T-helper 17 cell (primary cell): ENCODE measurements around the gene NUDCD3. TPM values are rescaled to one million over a fixed set of nuclear protein-coding genes. Genes with fewer than 3 reads are reported as not detected.
"Not testable (repeated sequence)": the region's sequence is repeated elsewhere in the genome, so short reads cannot be mapped to it uniquely, and the experiment has no call there.

Experiments used
- ATAC-seq: fragments of 150-1000 bp; cut with Tn5 transposase; 2 replicates; pipeline ENCODE4 v1.10.0; 2021; ENCODE audit warnings: mild to moderate bottlenecking, moderate library complexity
- DNase-seq, 3 donors: peaks; one replicate each; pipeline versions ENCODE4 v3.0.0 to v3.0.0-alpha.2; 2020 to 2021
- H3K9me3 ChIP-seq: one replicate; pipeline ENCODE4 v1.7.0; 2013; ENCODE audit warnings: low read length, mild to moderate bottlenecking; ENCODE audit not compliant: control insufficient read depth, poor library complexity, severe bottlenecking
- H3K27ac Mint-ChIP-seq: one replicate; pipeline ENCODE4 v1.8.0; 2022; ENCODE audit warnings: mild to moderate bottlenecking, moderate library complexity, mixed read lengths
- H3K27me3 Mint-ChIP-seq: one replicate; pipeline ENCODE4 v1.8.0; 2022; ENCODE audit warnings: mixed read lengths
- H3K36me3 Mint-ChIP-seq: one replicate; pipeline ENCODE4 v1.8.0; 2022; ENCODE audit warnings: low read depth, mixed read lengths
- H3K4me1 Mint-ChIP-seq: one replicate; pipeline ENCODE4 v1.8.0; 2022; ENCODE audit warnings: mild to moderate bottlenecking, mixed read lengths
- H3K4me3 Mint-ChIP-seq: one replicate; pipeline ENCODE4 v1.8.0; 2022; ENCODE audit warnings: mild to moderate bottlenecking, moderate library complexity, mixed read lengths
- total RNA-seq, 4 donors: library from RNA in 2 of 4; stranded (reverse) in 2 of 4; gene quantifications; one replicate each; pipeline ENCODE4 v1.2.3 and lab custom pipeline; 2022 to 2026

Gene NUDCD3
- total RNA-seq, 2 donors from 2014 or later, result 61.4 to 69.2 TPM

GRCh38 chr7:44511236-44511635 lies 20.8 kb upstream of the NUDCD3 start:
- no peaks in the 10 kb centered on the region for H3K9me3 ChIP-seq
- no peak overlapping the region for H3K4me3 Mint-ChIP-seq
- H3K36me3 Mint-ChIP-seq, result peaks cover 8% of the 10 kb centered on the region
- H3K27ac Mint-ChIP-seq, result no peak overlapping the region
- ATAC-seq (no peak), DNase-seq (no peak)
- peaks cover 3% of the 10 kb centered on the region for H3K4me1 Mint-ChIP-seq
- peaks cover 15% of the 10 kb centered on the region for H3K27me3 Mint-ChIP-seq

- DNase-seq (no peak), ATAC-seq (no peak)
- peaks cover 8% of the 10 kb centered on the region for H3K36me3 Mint-ChIP-seq
- H3K4me1 Mint-ChIP-seq, result peaks cover 3% of the 10 kb centered on the region
- no peak overlapping the region for H3K4me3 Mint-ChIP-seq
- H3K9me3 ChIP-seq, result no peaks in the 10 kb centered on the region
- H3K27ac Mint-ChIP-seq, result no peak overlapping the region
- peaks cover 15% of the 10 kb centered on the region for H3K27me3 Mint-ChIP-seq
These were observed 18.0 kb upstream of the NUDCD3 start for GRCh38 chr7:44508328-44509030.

- DNase-seq, ATAC-seq: not testable (repeated sequence)
- peaks cover 14% of the 10 kb centered on the region for H3K27me3 Mint-ChIP-seq
These were observed 16.3 kb upstream of the NUDCD3 start for GRCh38 chr7:44506592-44507288.

DNA sequence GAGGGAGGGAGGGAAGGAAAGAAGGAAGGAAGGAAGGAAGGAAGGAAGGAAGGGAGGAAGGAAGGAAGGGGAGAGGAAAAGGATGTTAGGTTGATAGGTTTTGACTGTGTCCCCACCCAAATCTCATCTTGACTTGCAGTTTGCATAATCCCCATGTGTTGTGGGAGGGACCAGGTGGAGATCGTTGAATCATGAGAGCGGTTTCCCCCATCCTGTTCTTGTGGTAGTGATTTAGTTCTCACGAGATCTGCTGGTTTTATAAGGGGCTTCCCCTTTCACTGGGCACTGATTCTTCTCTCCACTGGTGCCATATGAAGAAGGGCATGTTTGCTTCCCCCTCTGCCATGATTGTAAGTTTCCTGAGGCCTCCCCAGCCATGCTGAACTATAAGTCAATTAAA lies 15.1 kb upstream of the NUDCD3 start:
- H3K27ac Mint-ChIP-seq, result no peak overlapping the region
- no peaks in the 10 kb centered on the region for H3K36me3 Mint-ChIP-seq
- H3K4me3 Mint-ChIP-seq, result no peak overlapping the region

More at GRCh38 chr7:44506592-44507288, 16.3 kb upstream of the NUDCD3 start:
- H3K27ac Mint-ChIP-seq, H3K4me1 Mint-ChIP-seq, H3K9me3 ChIP-seq, H3K36me3 Mint-ChIP-seq, H3K4me3 Mint-ChIP-seq: not testable (repeated sequence)

DNA sequence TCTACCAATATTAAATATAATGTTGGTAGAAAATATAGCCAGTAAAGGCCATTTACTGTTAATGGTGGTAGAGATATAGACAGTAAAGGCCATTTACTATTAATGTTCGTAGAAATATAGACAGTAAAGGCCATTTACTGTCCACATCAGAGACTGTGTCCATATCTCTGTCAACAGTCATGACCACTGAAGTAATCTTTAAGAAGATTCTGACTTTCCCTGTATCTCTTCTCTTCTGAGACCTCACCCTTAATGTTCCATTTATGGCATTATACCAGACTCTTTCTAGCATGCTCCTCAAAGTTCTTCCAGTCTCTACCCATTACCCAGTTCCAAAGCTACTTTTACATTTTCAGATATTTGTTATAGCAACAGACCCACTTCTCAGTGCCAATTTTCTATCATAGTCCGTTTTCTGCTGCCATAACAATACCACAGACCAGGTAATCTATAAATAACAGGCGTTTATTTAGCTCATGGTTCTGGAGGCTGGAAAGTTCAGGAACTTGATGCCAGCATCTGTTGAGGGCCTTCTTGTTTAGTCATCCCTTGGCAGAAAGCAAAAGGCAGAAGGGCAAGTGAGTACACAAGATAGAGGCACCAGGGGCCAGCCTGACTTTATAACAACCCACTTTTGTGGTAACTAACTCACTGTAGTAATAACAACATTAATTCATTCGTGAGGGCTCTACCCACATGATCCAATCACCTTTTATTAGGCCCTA lies 7.9 kb upstream of the NUDCD3 start:
- Mint-ChIP-seq H3K36me3 (no peaks in the 10 kb centered on the region), H3K27me3 (peaks cover 12% of the 10 kb centered on the region), H3K4me1 (peaks cover 7% of the 10 kb centered on the region), H3K4me3 (no peak overlapping the region), H3K27ac (no peak overlapping the region)
- DNase-seq (no peak), ATAC-seq (no peak)
- H3K9me3 ChIP-seq, result no peaks in the 10 kb centered on the region

More for the DNA sequence above, 15.1 kb upstream of the NUDCD3 start:
- H3K9me3 ChIP-seq, result no peaks in the 10 kb centered on the region
- Mint-ChIP-seq H3K27me3 (peaks cover 7% of the 10 kb centered on the region), H3K4me1 (no peaks in the 10 kb centered on the region)
- no peak for DNase-seq
- no peak for ATAC-seq

GRCh38 chr7:44497155-44498027 lies 6.9 kb upstream of the NUDCD3 start:
- no peaks in the 10 kb centered on the region for H3K36me3 Mint-ChIP-seq
- DNase-seq (no peak), ATAC-seq (no peak)
- peaks cover 12% of the 10 kb centered on the region for H3K27me3 Mint-ChIP-seq
- H3K9me3 ChIP-seq, result no peaks in the 10 kb centered on the region
- peaks cover 7% of the 10 kb centered on the region for H3K4me1 Mint-ChIP-seq
- no peak overlapping the region for H3K27ac Mint-ChIP-seq
- H3K4me3 Mint-ChIP-seq, result no peak overlapping the region

DNA sequence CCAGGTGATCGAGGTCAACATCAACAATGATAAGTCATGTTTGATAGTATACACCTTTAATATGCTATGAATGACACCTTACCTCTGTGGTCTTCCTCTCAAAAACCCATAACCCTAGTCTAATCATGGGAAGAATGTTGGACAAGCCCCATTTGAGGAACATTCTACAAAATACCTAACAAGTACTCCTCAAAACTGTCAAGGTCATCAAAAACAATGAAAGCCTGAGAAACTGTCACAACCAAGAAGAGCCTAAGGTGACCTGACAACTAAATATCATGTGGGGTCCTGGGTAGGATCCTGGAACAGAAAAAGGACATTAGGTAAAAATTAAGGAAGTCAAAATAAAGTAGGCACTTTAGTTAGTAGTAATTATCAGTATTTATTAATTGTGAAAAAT lies 5.9 kb upstream of the NUDCD3 start:
- H3K27me3 Mint-ChIP-seq, result peaks cover 5% of the 10 kb centered on the region
- no peak overlapping the region for H3K4me3 Mint-ChIP-seq
- no peaks in the 10 kb centered on the region for H3K36me3 Mint-ChIP-seq
- no peak overlapping the region for H3K27ac Mint-ChIP-seq
- ATAC-seq (no peak), DNase-seq (no peak)
- no peaks in the 10 kb centered on the region for H3K9me3 ChIP-seq
- H3K4me1 Mint-ChIP-seq, result peaks cover 7% of the 10 kb centered on the region

- H3K9me3 ChIP-seq, result no peaks in the 10 kb centered on the region
- DNase-seq, result no peak
- peaks cover 14% of the 10 kb centered on the region for H3K4me1 Mint-ChIP-seq
- no peak overlapping the region for H3K27ac Mint-ChIP-seq
- H3K4me3 Mint-ChIP-seq, result no peak overlapping the region
- H3K36me3 Mint-ChIP-seq, result no peaks in the 10 kb centered on the region
- peaks cover 5% of the 10 kb centered on the region for H3K27me3 Mint-ChIP-seq
- no peak for ATAC-seq
These were observed 4.5 kb upstream of the NUDCD3 start for GRCh38 chr7:44494960-44495359.

DNA sequence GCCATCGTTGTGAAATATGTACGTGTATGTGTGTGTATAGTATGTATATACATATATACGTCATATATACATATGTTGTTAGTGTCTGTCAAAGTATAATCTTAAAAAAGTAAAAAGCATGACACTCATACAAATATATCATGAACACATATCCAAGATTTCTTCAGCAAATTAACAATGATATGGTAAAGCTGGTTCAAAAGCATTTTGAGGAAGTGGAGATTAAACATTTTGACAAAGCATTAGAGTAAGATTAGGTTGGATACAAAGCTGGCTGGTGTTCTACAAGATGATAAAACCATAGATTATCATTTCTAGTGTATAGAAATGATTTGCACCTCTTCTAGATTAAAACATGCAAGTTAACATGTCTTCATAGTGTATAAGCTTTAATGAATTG lies 771 bp upstream of the NUDCD3 start:
- peaks cover 3% of the 10 kb centered on the region for H3K36me3 Mint-ChIP-seq
- H3K9me3 ChIP-seq, result no peaks in the 10 kb centered on the region
- H3K4me1 Mint-ChIP-seq, result peaks cover 37% of the 10 kb centered on the region
- ATAC-seq (no peak), DNase-seq (no peak)
- H3K27ac Mint-ChIP-seq, result peak overlapping the region; percentile 97
- H3K4me3 Mint-ChIP-seq, result peak overlapping the region; percentile 90
- peaks cover 5% of the 10 kb centered on the region for H3K27me3 Mint-ChIP-seq

DNA sequence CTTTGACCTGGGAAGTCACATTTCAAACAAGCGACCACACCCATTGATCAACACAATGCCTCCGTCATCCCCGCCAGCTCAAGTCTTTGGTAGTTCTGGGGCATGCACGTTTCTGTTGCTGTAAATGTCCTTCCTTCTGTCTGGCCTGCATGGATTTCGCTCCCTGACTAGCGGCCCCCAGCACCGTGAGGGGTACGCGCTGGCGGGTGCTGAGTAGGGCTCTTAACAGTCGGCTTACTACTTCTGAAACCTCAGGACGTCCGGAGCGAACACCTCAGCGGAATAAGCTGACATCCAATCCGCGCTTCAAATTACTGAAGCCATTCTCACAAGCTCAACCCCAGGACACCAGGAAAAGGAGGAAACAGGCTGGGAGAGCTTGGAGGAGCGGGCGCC lies 505 bp downstream of the NUDCD3 start:
- ATAC-seq (peak; percentile 62), DNase-seq (peak in 1 of 3 donors; percentile 28)
- Mint-ChIP-seq H3K27ac (peak overlapping the region; percentile 97), H3K36me3 (peaks cover 3% of the 10 kb centered on the region), H3K4me1 (peaks cover 44% of the 10 kb centered on the region), H3K27me3 (no peaks in the 10 kb centered on the region), H3K4me3 (peak overlapping the region; percentile 90)
- H3K9me3 ChIP-seq, result no peaks in the 10 kb centered on the region

DNA sequence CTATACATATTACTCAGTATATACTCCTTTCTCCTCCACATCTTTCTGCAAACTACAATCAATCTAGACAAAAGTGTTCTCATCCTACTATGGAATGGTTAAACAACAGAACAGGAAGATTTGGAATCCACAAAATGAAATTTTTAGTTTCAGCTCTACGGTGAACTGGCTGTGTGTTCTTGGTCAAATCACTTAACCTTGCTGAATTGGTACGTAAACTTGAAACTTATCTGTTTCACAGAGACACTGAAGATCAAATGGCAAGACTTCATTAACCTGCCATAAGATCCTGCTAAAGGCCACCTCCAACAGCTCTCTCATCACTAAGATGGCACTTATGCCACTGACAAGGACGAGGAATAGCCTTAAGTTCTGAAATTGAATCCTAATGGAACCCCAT lies 1.5 kb downstream of the NUDCD3 start:
- Mint-ChIP-seq H3K4me1 (peaks cover 50% of the 10 kb centered on the region), H3K27ac (peak overlapping the region; percentile 97), H3K36me3 (peaks cover 6% of the 10 kb centered on the region)

GRCh38 chr7:44486693-44487092 lies 3.8 kb downstream of the NUDCD3 start:
- Mint-ChIP-seq H3K36me3 (peaks cover 18% of the 10 kb centered on the region), H3K4me1 (peaks cover 53% of the 10 kb centered on the region), H3K27me3 (no peaks in the 10 kb centered on the region), H3K27ac (peak overlapping the region; percentile 34), H3K4me3 (peak overlapping the region; percentile 63)
- H3K9me3 ChIP-seq, result peaks cover 3% of the 10 kb centered on the region
- DNase-seq (no peak), ATAC-seq (no peak)

More for the DNA sequence above, 1.5 kb downstream of the NUDCD3 start:
- no peak for DNase-seq
- H3K4me3 Mint-ChIP-seq, result peak overlapping the region; percentile 90
- no peaks in the 10 kb centered on the region for H3K9me3 ChIP-seq
- no peaks in the 10 kb centered on the region for H3K27me3 Mint-ChIP-seq
- no peak for ATAC-seq
